PC-9 (cell line): ENCODE results near the gene WEE2. TPM values are rescaled to one million over a fixed set of nuclear protein-coding genes. Genes with fewer than 3 reads are reported as not detected.

ENCODE experiments used
- BruUV-seq: library from RNA; stranded (reverse); fragments of 400-500 nt; replicated peaks from 2 replicates; lab custom pipeline; 2021; lab: Mats Ljungman, UMichigan
- CTCF ChIA-PET: fragments of 300-600 bp; sonication (Branson Sonifier 250); formaldehyde crosslinking; loops from one replicate; lab custom pipeline; 2022; ENCODE audit warnings: antibody characterized with exemption; lab: Charles Lee
- POLR2A ChIA-PET: fragments of 300-600 bp; sonication (Branson Sonifier 250); formaldehyde crosslinking; loops from one replicate; lab custom pipeline; 2022; ENCODE audit warnings: antibody characterized with exemption; ENCODE audit not compliant: unreplicated experiment; lab: Charles Lee
- DNase-seq, 2 experiments: peaks; one replicate each; pipeline versions ENCODE4 v3.0.0 to v3.0.0-alpha.2; 2015 to 2022; ENCODE audit warnings: mixed read lengths in 1 of 2
- H2AFZ ChIP-seq: fragments of 200-600 bp; sonication (generic); 2 replicates; pipeline ENCODE4 v1.8.1; 2017; ENCODE audit warnings: antibody characterized with exemption
- H3F3A ChIP-seq: fragments of 200-600 bp; sonication (generic); 2 replicates; pipeline ENCODE4 v1.8.1; 2017; ENCODE audit warnings: antibody characterized with exemption, mild to moderate bottlenecking, low read depth; ENCODE audit not compliant: insufficient read depth
- H3K27ac ChIP-seq: fragments of 200-600 bp; sonication (generic); 2 replicates; pipeline ENCODE4 v1.6.1; 2016; ENCODE audit warnings: mixed run types
- H3K27me3 ChIP-seq: fragments of 200-600 bp; sonication (generic); 2 replicates; pipeline ENCODE4 v1.6.1; 2016; ENCODE audit warnings: low read depth, mixed run types; ENCODE audit not compliant: insufficient read depth
- H3K36me3 ChIP-seq: fragments of 200-600 bp; sonication (generic); 2 replicates; pipeline ENCODE4 v1.6.1; 2016; ENCODE audit warnings: low read depth, mixed run types
- H3K4me1 ChIP-seq: fragments of 200-600 bp; sonication (generic); replicated peaks from 2 replicates; pipeline ENCODE4 v1.6.1; 2016; ENCODE audit warnings: mixed run types; ENCODE audit not compliant: insufficient read depth
- H3K4me2 ChIP-seq: fragments of 200-600 bp; sonication (generic); 2 replicates; pipeline ENCODE4 v1.6.1; 2017; ENCODE audit warnings: mixed run types
- H3K4me3 ChIP-seq: fragments of 200-600 bp; sonication (generic); 2 replicates; pipeline ENCODE4 v1.6.1; 2016; ENCODE audit warnings: mixed run types
- H3K79me2 ChIP-seq: fragments of 200-600 bp; sonication (generic); 2 replicates; pipeline ENCODE4 v1.6.1; 2017; ENCODE audit warnings: low read depth, mixed run types
- H3K9me2 ChIP-seq: fragments of 200-600 bp; sonication (generic); 2 replicates; pipeline ENCODE4 v1.8.1; 2017; ENCODE audit warnings: mild to moderate bottlenecking; ENCODE audit not compliant: insufficient read depth
- H3K9me3 ChIP-seq: fragments of 200-600 bp; sonication (generic); 2 replicates; pipeline ENCODE4 v1.8.1; 2016; ENCODE audit warnings: low read depth; ENCODE audit not compliant: insufficient read depth
- H4K20me1 ChIP-seq: fragments of 200-600 bp; sonication (generic); 2 replicates; pipeline ENCODE4 v1.8.1; 2017; ENCODE audit not compliant: insufficient read depth
- EZH2 ChIP-seq: fragments of 200-600 bp; sonication (generic); IDR thresholded peaks from 2 replicates; pipeline ENCODE4 v1.8.0; 2017; ENCODE audit warnings: antibody characterized with exemption, low read depth
- intact Hi-C: fragments of 100-400 bp; cut with micrococcal nuclease; formaldehyde crosslinking; loops from one replicate; pipeline ENCODE4 v1.10.0; 2022; ENCODE audit not compliant: unreplicated experiment
- total RNA-seq: library from RNA; stranded (reverse); gene quantifications from 2 replicates; pipeline ENCODE4 v1.2.3, GENCODE V29; 2021
- TF ChIP-seq, protein P1 (sequence below): fragments of 200-600 bp; sonication (generic); conservative IDR thresholded peaks from 2 replicates; pipeline ENCODE4 v1.6.1; 2017; ENCODE audit warnings: mixed run types, antibody characterized with exemption, mild to moderate bottlenecking, moderate library complexity

Gene WEE2
- total RNA-seq, 1 experiment from 2014 or later, result not detected

- BruUV-seq, result no TSS peak
- Histone ChIP-seq H3K9me3 (no peaks in the 10 kb centered on the region), H2AFZ (no peak overlapping the region), H3K4me2 (no peak overlapping the region), H3K27ac (no peak overlapping the region), H3K4me1 (peaks cover 14% of the 10 kb centered on the region), H4K20me1 (no peaks in the 10 kb centered on the region), H3K4me3 (no peak overlapping the region), H3F3A (peaks cover 8% of the 10 kb centered on the region; the same call in 1 of the 2 replicates), H3K27me3 (no peaks in the 10 kb centered on the region), H3K9me2 (no peaks in the 10 kb centered on the region), H3K79me2 (peaks cover 14% of the 10 kb centered on the region; the same call in 1 of the 2 replicates), H3K36me3 (no peaks in the 10 kb centered on the region)
- no peak for DNase-seq
- TF ChIP-seq EZH2, result no peak
- TF ChIP-seq, protein P1, sequence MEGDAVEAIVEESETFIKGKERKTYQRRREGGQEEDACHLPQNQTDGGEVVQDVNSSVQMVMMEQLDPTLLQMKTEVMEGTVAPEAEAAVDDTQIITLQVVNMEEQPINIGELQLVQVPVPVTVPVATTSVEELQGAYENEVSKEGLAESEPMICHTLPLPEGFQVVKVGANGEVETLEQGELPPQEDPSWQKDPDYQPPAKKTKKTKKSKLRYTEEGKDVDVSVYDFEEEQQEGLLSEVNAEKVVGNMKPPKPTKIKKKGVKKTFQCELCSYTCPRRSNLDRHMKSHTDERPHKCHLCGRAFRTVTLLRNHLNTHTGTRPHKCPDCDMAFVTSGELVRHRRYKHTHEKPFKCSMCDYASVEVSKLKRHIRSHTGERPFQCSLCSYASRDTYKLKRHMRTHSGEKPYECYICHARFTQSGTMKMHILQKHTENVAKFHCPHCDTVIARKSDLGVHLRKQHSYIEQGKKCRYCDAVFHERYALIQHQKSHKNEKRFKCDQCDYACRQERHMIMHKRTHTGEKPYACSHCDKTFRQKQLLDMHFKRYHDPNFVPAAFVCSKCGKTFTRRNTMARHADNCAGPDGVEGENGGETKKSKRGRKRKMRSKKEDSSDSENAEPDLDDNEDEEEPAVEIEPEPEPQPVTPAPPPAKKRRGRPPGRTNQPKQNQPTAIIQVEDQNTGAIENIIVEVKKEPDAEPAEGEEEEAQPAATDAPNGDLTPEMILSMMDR, result no peak
- ChIA-PET POLR2A (no interaction called here), CTCF (no interaction called here)
- intact Hi-C loops, result no loop called here
Measured at GRCh38 chr7:141704112-141704511, 4.0 kb upstream of the WEE2 start.

- no peak overlapping the region for H3K4me3 ChIP-seq
- intact Hi-C loops, result no loop called here
- ChIA-PET CTCF (no interaction called here), POLR2A (no interaction called here)
- peaks cover 11% of the 10 kb centered on the region; the same call in 1 of the 2 replicates for H3K79me2 ChIP-seq
- no peaks in the 10 kb centered on the region for H4K20me1 ChIP-seq
- peaks cover 8% of the 10 kb centered on the region; the same call in 1 of the 2 replicates for H3F3A ChIP-seq
- H3K27ac ChIP-seq, result no peak overlapping the region
- DNase-seq, result no peak
- no peak overlapping the region for H3K4me2 ChIP-seq
- no peaks in the 10 kb centered on the region for H3K9me3 ChIP-seq
- H3K4me1 ChIP-seq, result peaks cover 14% of the 10 kb centered on the region
- no peaks in the 10 kb centered on the region for H3K9me2 ChIP-seq
- no peak overlapping the region for H2AFZ ChIP-seq
- no peaks in the 10 kb centered on the region for H3K27me3 ChIP-seq
- TF ChIP-seq, protein P1, result no peak
- no peak for TF ChIP-seq EZH2
- H3K36me3 ChIP-seq, result no peaks in the 10 kb centered on the region
- BruUV-seq, result no TSS peak
Measured at GRCh38 chr7:141704741-141705140, 3.4 kb upstream of the WEE2 start.

DNA sequence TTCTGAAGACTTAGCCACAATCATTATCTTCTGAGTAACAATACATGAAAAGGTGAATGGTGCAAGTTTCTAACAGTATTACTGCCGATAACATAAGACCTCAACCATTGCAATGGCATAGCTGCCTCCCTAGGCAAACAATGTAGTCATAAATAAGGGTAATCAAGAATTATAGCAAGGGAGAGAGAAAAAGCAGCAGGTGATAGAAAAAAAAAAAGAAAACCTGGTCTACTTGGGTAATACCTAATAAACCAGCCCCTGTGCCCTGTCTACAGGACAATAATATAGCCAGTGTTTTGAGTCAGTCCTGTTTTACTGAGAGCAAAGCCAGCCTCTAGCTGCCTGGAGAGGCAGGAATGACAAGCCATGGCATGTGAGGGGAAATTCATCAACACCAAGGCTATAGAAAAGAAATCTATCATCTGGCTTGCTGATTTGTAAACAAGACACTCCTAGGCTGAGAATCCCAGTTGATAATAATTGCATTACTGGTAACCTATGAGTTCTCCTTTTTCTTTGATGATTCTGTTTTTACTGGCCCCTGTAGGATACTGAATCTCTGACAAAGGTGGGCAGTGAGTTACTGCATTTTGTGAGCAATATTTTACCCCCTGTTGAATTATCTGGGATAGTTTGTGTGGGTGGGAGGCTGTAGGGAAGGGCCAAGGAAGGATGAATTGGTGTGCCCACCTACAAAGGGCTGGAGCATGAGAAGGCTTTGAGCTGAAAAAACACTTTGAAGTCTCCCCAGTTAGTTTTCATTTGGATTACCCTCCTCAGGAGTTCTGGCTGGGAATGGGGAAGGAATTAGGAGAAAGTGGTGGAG is 1.7 kb upstream of the WEE2 start:
- ChIA-PET CTCF (no interaction called here), POLR2A (interaction anchor here (0.6 kb wide), 1 partner anchor 146 kb away, joined by 3 read pairs; no protein-coding TSS in a partner anchor)
- no peaks in the 10 kb centered on the region for H3K9me3 ChIP-seq
- no peaks in the 10 kb centered on the region for H3K79me2 ChIP-seq
- H4K20me1 ChIP-seq, result no peaks in the 10 kb centered on the region
- BruUV-seq, result no TSS peak
- intact Hi-C loops, result no loop called here
- no peaks in the 10 kb centered on the region for H3K27me3 ChIP-seq
- no peak overlapping the region for H2AFZ ChIP-seq
- no peak overlapping the region for H3K27ac ChIP-seq
- no peak overlapping the region for H3K4me3 ChIP-seq
- TF ChIP-seq EZH2, result no peak
- TF ChIP-seq, protein P1, result no peak
- DNase-seq, result no peak
- no peaks in the 10 kb centered on the region for H3K36me3 ChIP-seq
- H3K9me2 ChIP-seq, result no peaks in the 10 kb centered on the region
- H3F3A ChIP-seq, result no peaks in the 10 kb centered on the region
- H3K4me2 ChIP-seq, result no peak overlapping the region
- H3K4me1 ChIP-seq, result peaks cover 6% of the 10 kb centered on the region; the same call in 1 of the 2 replicates
